Activated CD4-positive, alpha-beta T cell treated with anti-CD3 and anti-CD28 coated beads, Interleukin-10, Interleukin-2, amounts not matched to agents 100 ng/mL and 50 ng/mL, durations not matched to agents 16 hours and 8 hours (primary cell): ENCODE results near the gene PRDM16.

Experiments
- DNase-seq: peaks from one replicate; pipeline ENCODE4 v3.0.0-alpha.2; 2020

The PRDM16 gene

GRCh38 chr1:3290915-3291314 is 221.9 kb downstream of the PRDM16 start:
- DNase-seq = no peak

- no peak for DNase-seq
These were observed 223.2 kb downstream of the PRDM16 start for GRCh38 chr1:3292051-3292722.

GRCh38 chr1:3292868-3293562 is 224.0 kb downstream of the PRDM16 start:
- no peak for DNase-seq

- no peak for DNase-seq
These were observed 224.6 kb downstream of the PRDM16 start for GRCh38 chr1:3293563-3294080.

GRCh38 chr1:3294450-3294849 is 225.4 kb downstream of the PRDM16 start:
- no peak for DNase-seq

GRCh38 chr1:3295846-3296245 is 226.8 kb downstream of the PRDM16 start:
- no peak for DNase-seq

- no peak for DNase-seq
These were observed 227.3 kb downstream of the PRDM16 start for GRCh38 chr1:3296326-3296725.

GRCh38 chr1:3296826-3297225 is 227.8 kb downstream of the PRDM16 start:
- no peak for DNase-seq

GRCh38 chr1:3297756-3298155 is 228.8 kb downstream of the PRDM16 start:
- no peak for DNase-seq

GRCh38 chr1:3298197-3298596 is 229.2 kb downstream of the PRDM16 start:
- DNase-seq = no peak

- no peak for DNase-seq
These were observed 235.2 kb downstream of the PRDM16 start for GRCh38 chr1:3304246-3304645.

GRCh38 chr1:3304692-3305091 is 235.7 kb downstream of the PRDM16 start:
- no peak for DNase-seq

- DNase-seq = no peak
These were observed 236.2 kb downstream of the PRDM16 start for GRCh38 chr1:3305156-3305555.

GRCh38 chr1:3306583-3307291 is 237.7 kb downstream of the PRDM16 start:
- no peak for DNase-seq

- no peak for DNase-seq
These were observed 238.4 kb downstream of the PRDM16 start for GRCh38 chr1:3307359-3307758.

GRCh38 chr1:3308053-3308452 is 239.1 kb downstream of the PRDM16 start:
- DNase-seq = no peak

- DNase-seq = no peak
These were observed 241.9 kb downstream of the PRDM16 start for GRCh38 chr1:3310718-3311400.

GRCh38 chr1:3311711-3312110 is 242.7 kb downstream of the PRDM16 start:
- no peak for DNase-seq

- no peak for DNase-seq
These were observed 243.4 kb downstream of the PRDM16 start for GRCh38 chr1:3312310-3312897.

GRCh38 chr1:3312898-3313575 is 244.0 kb downstream of the PRDM16 start:
- peak; percentile 78 for DNase-seq

GRCh38 chr1:3313576-3313950 is 244.6 kb downstream of the PRDM16 start:
- DNase-seq = no peak
